Measurements from ENCODE around the gene GSTM4.
A peak's percentile ranks its signal among the peaks of the same experiment; 100 is the strongest.

The GSTM4 gene

DNA sequence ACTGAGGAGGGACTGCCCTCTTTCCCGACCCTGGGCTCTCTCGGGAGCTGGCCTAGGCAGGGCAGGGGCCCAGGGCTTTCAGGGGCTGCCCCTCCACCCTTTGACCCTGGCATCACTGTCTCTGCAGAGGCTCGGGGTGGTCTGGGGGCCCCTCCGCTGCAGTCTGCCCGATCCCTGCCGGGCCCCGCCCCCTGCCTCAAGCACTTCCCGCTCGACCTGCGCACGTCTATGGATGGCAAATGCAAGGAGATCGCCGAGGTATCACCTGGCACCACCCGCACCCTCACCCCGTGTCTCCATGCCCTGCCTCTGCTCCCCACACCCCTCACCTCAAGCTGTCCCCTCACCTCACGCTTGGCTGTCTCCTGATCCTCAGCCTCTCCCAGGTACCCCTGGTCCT, 30.7 kb upstream of the GSTM4 start:
- peak; percentile 24 for DNase-seq

DNA sequence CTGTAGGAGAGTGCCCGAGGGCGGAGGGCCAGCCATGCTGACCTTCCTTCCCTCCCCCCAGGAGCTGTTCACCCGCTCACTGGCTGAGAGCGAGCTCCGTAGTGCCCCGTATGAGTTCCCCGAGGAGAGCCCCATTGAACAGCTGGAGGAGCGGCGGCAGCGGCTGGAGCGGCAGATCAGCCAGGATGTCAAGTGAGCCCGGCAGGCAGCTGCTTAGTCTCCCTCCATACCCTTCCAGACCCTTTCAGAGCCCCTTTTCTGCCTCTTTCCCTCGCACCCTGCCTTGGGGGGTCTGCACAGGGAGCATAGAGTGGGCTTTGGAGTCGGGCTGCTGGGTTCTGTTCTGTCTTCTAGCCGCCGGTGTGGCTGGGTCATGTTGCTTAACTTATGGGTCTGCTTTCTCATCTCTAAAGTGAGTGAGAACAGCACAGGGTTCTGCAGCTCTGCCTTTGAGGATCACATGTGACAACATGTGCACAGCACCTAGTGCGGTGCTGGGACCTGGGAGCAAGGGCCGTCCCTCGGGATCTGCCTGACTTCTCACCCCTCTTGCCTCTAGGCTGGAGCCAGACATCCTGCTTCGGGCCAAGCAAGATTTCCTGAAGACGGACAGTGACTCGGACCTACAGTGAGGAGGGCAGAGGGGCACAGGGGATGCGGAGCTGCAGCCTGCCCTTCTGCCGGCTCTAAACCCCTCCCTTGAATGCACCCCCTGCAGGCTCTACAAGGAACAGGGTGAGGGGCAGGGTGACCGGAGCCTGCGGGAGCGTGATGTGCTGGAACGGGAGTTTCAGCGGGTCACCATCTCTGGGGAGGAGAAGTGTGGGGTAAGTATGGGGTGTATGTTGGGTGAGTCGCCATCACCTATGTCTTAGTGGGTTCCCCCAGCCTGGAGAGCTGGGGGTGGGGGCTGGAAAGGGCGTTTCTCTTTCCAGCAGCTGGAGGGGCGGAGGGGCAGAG, 30.0 kb upstream of the GSTM4 start:
- DNase-seq = peak; percentile 50

DNA sequence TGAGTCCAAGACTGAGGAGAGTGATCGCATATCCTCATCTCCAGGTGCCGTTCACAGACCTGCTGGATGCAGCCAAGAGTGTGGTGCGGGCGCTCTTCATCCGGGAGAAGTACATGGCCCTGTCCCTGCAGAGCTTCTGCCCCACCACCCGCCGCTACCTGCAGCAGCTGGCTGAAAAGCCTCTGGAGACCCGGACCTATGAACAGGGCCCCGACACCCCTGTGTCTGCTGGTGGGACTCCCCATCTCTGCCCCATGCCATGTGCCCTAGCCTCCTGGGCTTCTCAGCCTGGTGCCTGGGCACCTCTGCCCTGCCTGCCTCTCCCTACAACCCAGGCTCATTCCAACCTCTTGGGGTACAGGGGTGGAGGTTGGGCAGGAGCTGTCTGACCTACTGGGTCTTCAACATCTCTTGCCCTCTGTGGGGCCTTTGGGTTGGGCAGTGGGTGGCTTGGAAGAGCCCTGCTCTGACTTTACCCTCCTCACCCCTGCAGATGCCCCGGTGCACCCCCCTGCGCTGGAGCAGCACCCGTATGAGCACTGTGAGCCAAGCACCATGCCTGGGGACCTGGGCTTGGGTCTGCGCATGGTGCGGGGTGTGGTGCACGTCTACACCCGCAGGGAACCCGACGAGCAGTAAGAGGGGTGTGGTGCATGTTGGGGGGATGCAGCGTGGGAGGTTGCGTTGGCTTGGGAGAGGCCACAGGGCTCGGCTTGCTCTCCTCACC, 29.1 kb upstream of the GSTM4 start:
- DNase-seq = peak; percentile 29

DNA sequence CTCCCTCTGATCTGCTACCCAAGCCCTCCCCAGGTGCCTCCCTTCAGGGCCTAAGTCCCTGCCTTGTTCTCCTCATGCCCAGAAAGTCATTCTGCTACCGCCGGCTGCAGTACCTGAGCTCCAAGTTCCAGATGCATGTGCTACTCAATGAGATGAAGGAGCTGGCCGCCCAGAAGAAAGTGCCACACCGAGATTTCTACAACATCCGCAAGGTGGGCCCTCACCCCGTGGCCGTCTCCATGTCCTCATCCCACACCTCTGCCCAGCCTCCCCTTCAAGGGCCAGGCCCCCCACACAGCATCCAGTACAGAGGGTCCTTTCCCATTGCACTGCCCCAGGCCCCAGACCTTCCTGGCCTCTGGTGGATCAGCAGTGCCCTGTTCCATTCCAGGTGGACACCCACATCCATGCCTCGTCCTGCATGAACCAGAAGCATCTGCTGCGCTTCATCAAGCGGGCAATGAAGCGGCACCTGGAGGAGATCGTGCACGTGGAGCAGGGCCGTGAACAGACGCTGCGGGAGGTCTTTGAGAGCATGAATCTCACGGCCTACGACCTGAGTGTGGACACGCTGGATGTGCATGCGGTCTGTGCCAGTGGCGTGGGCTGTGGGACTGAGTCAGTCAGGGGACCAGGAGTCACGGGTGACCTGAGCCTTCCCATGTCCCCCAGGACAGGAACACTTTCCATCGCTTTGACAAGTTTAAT, 28.1 kb upstream of the GSTM4 start:
- peak; percentile 20 for DNase-seq

DNA sequence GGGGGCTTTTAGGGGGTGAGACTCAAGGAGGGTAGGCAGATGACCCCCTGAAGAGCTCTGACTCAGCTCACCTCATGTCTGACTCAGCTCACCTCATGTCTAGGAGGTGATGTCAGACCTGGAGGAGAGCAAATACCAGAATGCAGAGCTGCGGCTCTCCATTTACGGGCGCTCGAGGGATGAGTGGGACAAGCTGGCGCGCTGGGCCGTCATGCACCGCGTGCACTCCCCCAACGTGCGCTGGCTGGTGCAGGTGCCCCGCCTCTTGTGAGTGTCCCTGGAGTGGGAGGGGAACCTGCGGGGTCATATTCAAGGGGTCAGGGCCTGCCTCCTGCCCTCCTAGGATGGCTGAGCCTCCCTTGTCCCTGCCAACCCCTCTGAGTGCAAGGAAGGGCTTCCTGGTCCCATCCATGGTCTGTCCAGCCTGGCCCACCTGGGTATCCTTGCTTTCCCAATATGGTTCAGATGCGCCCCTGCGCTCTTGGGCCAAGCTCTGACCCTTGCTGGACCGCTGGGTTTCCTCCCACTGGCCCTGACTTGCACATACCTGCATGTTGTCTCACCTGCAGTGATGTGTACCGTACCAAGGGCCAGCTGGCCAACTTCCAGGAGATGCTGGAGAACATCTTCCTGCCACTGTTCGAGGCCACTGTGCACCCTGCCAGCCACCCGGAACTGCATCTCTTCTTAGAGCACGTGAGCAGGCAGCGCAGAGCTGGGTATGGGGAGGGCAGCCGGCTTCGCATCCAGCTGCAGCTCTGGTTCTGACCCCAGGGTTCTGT, 27.2 kb upstream of the GSTM4 start:
- DNase-seq = peak; percentile 18

DNA sequence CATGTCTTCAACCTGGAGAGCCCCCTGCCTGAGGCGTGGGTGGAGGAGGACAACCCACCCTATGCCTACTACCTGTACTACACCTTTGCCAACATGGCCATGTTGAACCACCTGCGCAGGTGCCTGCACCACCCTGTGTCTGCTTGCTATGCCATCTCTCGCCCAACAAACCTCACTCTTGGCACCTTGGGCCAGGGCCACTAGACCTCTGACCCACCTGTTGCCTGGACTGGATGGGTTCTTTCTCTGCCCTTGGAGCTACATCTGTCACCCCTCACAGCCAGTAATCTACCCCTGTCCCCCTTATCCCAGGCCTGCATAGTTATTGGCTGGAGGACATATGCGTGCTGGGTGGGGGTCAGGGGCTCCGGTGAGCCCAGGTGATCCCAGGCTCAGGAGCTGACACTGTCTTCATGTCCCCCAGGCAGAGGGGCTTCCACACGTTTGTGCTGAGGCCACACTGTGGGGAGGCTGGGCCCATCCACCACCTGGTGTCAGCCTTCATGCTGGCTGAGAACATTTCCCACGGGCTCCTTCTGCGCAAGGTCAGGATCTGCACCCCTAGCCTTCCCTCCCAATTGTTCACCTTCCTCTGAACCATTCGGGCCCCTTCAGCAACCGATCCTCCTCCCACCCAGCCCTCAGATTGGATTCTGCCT, 26.4 kb upstream of the GSTM4 start:
- DNase-seq = no peak

DNA sequence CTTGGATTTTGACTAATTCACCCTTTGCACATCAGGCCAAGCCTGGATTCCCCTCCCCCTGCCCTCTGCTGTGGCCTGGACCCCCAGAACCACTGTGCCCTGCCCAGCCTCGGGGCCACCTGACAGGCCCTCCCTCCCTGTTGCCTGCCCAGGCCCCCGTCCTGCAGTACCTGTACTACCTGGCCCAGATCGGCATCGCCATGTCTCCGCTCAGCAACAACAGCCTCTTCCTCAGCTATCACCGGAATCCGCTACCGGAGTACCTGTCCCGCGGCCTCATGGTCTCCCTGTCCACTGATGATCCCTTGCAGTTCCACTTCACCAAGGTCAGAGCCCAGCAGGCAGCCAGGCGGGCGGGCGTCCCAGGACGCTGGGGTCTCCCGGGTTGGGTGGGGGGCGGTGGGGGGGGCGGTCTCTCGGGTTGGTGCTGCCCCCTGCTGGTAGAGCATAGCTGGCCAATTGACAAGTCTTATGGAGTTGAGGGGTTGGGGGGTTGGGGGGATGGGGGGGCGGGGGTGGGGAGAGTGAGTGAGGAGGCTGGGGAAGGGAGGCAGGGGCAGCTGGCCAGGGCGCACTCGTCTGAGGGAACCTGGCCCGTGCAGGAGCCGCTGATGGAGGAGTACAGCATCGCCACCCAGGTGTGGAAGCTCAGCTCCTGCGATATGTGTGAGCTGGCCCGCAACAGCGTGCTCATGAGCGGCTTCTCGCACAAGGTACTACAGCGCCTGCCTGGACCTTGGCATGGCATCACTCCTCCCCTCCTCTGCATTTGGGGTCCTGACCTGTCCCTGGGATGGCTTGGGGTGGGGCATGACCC, 25.6 kb upstream of the GSTM4 start:
- peak; percentile 43 for DNase-seq

DNA sequence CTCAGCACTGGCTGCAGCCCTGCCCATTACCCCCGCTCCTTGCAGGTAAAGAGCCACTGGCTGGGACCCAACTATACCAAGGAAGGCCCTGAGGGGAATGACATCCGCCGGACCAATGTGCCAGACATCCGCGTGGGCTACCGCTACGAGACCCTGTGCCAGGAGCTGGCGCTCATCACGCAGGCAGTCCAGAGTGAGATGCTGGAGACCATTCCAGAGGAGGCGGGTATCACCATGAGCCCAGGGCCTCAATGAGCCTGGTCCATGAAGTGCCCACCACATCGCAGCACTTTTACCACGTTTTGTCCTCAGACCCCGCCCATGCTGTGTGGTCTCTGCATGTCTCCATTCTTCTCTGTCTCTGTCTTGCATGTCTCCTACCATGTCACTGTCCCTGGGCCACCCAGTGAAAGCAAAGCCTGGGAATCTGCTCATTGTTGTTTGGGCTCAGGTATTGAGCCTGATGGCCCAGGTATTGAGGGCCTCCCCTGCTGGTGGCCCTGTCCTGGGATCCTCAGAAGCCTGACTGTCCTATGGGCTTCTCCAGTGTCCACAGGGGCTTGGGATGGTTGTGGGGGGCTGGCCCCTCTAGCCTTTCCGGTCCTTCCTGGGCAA, 24.9 kb upstream of the GSTM4 start:
- DNase-seq = peak; percentile 18

DNA sequence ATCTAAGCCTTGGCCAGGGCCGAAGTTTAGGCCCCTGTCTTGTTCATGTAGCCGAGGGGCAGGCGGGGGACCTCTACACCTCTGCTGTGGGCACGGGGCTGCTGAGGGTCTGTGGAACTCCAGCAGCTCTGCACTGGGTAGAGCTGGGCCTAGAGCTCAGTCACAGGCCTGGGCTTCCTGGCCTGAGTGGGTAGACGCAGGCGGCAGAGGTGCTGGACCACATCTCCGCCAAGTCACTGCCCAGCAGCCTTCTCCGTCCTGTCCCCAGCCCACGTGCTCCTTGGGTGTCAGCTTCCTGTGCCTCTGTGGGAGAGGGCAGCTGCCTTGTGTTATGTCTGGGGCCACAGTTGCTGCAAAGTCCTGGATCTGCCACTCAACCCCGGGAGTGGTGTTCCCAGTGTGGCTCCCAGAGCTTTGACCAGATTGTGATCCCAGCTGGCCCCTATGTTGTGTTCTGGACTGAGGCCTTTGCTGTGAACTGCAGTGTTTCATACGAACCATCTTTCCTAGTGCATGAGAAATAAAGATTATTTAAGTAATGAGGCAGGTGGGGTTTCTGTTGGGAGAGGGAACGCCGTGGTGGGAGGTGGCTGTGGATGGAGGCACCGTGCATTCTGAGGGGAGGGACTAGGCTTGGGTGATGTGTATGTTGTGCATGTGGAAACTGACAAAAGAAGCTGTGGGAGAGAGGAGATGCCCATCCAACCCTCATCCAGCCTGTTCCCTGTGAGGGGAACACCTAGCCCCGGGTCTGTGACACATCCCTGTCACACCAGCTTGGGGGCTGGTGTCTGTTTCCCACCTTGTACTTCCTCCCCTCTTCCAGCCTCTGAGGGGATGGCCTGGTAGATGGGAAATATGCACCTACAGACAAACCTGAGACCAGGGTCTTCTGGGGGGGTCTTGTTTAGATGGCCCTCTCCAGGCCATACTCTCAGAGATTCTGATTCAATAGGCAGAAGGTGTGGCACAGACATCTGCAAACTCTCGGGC, 24.1 kb upstream of the GSTM4 start:
- peak; percentile 29 for DNase-seq

DNA sequence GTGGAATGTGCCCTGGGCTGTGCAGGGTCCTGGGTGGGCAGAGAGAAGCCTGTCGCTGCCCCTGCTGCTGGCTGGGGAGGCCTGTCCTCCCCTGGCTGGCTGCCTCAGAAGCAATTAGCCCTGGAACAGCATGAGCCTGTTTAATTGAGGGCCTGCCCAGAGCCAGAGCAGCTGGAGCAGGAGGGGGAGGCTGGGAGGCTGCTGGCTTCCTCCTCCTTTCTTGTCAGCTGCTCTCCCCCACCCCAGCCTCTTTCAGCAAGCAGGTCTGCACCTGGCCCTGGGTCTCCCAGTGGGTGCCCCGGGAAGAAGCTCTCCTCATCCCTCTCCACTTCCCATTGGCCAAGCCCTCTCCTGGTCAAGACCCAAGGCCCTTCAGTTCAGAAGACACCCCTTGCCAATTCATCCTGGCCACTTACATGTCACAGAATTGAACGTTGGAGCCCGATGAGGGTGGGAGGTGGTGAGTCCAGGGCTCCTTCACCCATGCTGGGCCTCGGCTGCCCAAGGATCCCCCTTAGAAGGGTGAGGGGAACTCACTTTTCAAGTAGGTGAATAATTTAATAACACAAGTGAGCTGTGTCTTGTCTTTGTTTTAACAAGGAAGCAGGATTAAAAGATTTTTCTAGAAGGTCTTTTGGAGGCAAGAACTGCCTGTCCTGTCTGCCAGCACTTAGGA, 23.1 kb upstream of the GSTM4 start:
- peak; percentile 77 for DNase-seq

DNA sequence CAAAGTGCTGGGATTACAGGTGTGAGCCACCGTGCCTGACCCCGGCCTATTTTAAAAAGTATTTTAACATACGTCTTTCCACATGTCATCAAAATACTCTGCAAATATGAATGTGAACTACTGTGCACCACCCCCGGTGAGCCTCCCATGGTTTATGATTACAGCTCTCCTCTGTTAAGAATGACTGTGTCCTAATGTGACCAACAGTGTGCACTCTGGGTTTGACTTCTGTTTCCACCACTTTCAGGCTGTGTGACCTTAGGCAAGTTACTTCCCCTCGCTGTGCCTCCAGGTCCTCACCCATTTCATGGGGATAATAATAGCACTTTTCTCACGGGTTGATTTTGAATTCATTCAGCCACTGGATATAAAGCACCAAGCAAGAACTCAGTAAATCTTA, 21.6 kb upstream of the GSTM4 start:
- no peak for DNase-seq

DNA sequence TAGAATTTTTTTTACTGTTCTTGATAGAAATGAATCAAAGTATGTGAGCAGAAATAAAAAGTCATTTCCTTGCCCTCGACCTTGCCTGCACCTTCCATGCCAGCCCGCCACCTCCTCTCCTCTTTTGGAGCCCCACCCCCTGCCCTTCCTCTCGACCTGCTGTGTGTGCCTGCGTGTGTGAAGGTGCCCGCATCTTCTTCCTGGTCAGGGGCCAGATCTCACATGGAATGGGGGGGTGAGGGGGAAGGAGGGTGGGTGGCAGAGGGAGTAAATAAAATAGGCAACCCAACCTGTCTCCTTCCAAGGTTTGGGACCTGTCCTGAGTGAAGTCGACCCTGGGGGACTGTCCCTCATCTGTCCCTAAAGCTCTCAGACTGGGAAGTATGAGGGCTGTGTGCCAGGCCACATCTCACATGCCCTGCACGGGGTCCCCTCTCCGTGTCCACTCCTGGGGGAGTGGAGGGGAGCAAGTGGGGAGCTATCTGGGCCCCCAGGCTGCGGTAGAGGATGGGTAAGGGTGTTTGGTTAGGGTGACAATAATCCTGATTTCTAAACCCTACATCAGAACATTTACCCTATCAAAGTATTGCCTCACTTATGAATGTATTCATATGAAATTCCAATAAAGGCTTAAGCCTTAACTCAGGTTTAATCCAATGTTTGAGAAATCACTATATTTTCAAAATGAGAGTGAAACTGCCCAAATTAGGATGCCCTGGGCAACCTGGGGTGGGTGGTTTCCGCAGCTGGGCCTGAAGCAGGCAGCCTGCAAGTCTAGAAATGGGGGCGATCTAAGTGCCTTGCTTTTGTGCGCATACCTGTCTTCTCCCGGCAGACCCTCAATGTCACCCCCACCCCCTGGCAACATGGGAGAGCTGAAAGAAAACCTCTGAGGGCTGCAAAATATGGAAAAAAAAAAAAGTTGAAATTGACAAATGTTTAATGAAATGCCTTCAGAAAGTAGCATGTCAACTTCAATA, 20.8 kb upstream of the GSTM4 start:
- peak; percentile 16 for DNase-seq

DNA sequence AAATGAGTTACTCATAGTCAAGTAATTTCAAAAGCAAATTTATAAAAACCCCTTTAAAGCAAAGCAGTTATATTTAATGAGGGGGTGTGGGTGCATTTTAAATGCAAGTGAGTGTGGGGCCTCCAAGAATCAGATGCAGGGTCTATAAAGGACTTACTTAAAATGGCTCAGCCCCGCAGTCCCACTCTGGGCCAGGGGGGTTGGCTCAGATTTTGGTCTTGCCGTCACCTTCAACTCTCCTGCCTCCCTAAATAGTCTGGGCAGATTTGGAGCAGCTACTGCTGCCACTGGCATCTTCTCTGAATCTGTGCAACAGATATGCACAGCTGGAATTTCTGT, 20.1 kb upstream of the GSTM4 start:
- peak; percentile 17 for DNase-seq

DNA sequence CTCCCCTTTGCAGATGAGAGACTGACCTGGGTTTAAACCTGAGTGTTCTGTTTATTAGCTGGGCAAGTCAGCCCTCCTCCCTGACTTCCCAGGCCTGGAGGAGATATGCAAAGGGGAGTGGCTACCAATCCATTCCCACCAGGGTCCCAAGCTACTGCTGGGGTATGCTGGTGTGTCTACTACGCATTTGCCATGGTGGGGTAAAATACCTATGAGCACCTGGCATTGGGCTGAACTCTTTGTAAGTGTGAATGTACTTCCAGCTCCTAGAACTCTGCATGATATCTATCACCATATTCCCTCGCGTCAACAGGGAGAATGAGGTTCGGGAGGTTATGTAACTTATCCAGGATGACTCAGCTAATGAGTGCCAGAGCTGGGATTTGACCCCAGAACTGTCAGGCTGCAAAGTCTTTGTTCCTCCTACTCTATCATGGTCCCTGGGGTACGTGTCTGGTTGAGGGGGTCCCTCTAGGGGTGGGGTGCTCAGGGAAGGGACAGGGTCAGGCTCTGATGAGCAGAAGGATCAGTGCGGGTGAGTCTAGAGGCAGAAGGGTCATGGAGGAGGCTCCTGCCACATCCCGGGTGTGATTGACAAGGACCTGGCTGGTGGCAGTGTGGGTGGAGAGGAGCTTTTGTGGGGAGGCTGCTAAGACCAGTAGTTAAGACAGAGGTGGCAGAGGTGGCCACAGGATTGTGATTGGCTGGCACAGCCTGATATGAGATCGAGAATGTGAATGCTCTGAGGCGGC, 19.5 kb upstream of the GSTM4 start:
- DNase-seq = peak; percentile 33

DNA sequence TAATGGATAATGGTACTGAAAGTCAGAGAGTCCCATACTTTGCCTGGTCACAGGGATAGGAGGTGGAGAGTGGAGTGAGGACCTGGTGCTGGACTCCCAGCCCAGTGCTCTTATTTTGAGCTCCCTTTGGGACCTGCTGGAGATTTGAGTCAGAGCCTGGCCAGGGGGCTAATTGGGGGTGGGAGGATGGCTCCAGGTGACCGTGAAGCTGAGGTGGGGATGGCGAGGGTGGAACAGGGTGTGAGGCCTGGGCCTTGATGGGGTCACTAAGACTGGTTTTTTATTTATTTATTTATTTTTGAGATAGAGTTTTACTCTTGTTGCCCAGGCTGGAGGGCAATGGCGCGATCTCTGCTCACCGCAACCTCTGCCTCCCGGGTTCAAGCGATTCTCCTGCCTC, 18.5 kb upstream of the GSTM4 start:
- DNase-seq = no peak

DNA sequence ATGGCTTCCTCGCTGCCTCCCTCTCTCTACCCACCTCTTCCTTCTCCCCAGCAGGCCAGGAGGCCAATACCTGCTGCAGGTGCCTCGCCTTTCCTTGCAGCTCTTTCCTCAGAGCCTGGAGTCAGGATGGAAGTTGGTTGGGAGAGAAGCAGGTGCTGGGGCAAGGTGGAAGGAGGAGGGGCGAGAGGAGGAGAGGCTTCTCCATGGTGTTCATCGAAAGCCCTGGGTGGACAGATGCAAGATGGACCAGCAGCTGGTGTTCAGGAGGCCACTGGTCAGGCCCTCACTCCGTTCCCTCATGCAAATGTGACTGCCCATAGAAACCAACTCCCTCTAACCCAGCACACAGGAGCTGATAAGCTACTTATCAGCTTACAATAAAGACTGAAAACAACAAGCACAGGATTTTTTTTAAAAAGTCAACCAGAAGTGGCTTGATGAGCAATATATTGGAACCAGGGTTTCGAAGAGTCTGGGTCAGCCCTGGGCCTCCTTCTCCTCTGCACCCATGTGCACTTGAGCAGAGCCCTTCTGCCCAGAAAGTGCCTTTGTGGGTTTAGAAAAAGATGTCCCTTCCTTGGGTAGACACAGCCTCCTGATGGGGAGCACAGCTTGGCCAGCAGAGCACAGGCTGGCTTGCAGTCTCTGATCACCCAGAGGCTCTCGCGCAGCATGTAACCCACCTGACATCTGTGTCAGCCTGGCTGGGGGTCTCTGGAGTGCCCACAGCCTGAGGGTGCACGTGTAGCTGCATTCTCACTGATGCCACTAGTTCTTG, 16.6 kb upstream of the GSTM4 start:
- DNase-seq = peak; percentile 16
